Thoracic aorta (tissue), 2 donors: ENCODE measurements around the gene DCUN1D3. TPM values are rescaled to one million over a fixed set of nuclear protein-coding genes. Genes with fewer than 3 reads are reported as not detected.
"Not testable (repeated sequence)": the region's sequence is repeated elsewhere in the genome, so short reads cannot be mapped to it uniquely, and the experiment has no call there.

Experiments
- ATAC-seq: fragments of 150-250 bp; one replicate; pipeline ENCODE4 v1.8.0; 2017; ENCODE audit warnings: low read depth; ENCODE audit not compliant: insufficient number of reproducible peaks, low FRiP score
- DNase-seq: peaks from one replicate; pipeline ENCODE4 v3.0.0-alpha.2; 2020; ENCODE audit warnings: low spot score
- H3K27ac ChIP-seq, 2 donors: fragments of 200-600 bp; sonication (generic); 1 replicate in 1 of 2; 2 replicates in 1 of 2; pipeline ENCODE4 v1.5.1; 2016; ENCODE audit warnings: mild to moderate bottlenecking in 2 of 2, moderate library complexity in 2 of 2
- H3K27me3 ChIP-seq: fragments of 200-600 bp; sonication (generic); replicated peaks from 2 replicates; pipeline ENCODE4 v1.6.0; 2016; ENCODE audit warnings: mild to moderate bottlenecking; ENCODE audit not compliant: insufficient read depth
- H3K36me3 ChIP-seq: fragments of 200-600 bp; sonication (generic); one replicate; pipeline ENCODE4 v1.5.1; 2016
- H3K4me1 ChIP-seq, 2 donors: fragments of 200-600 bp; sonication (generic); 1 replicate in 1 of 2; 2 replicates in 1 of 2; pipeline versions ENCODE4 v1.5.1 to v1.6.0; 2016; ENCODE audit warnings: low read depth in 2 of 2, mild to moderate bottlenecking in 1 of 2; ENCODE audit not compliant: control insufficient read depth in 1 of 2
- H3K4me3 ChIP-seq: fragments of 200-600 bp; sonication (generic); 2 replicates; pipeline ENCODE4 v1.5.1; 2016; ENCODE audit warnings: mild to moderate bottlenecking
- H3K9me3 ChIP-seq: fragments of 200-600 bp; sonication (generic); 2 replicates; pipeline ENCODE4 v1.5.1; 2016
- CTCF ChIP-seq: fragments of 200-600 bp; sonication (generic); IDR thresholded peaks from one replicate; pipeline ENCODE4 v1.5.1; 2019; ENCODE audit warnings: antibody characterized with exemption
- total RNA-seq, 2 donors: library from RNA; depleted of rRNA; stranded (reverse); fragments of >200 nt; gene quantifications; one replicate each; pipeline versions ENCODE4 v1.1.0 to v1.2.3, GENCODE V29; 2016

DCUN1D3 gene
- total RNA-seq, 2 donors from 2014 or later = 25.3 to 28.0 TPM

GRCh38 chr16:20806168-20807050 is 93.7 kb downstream of the DCUN1D3 start, which contains the start of the genes ERI2 and REXO5:
Gene ERI2 (minus strand): TSS chr16:20806472. CDS start chr16:20806430, 42 bp downstream.
Gene REXO5 (plus strand): TSS chr16:20806527. CDS start chr16:20806954, 427 bp downstream.
- ATAC-seq (peak; percentile 41), DNase-seq (peak; percentile 78)
- H3K27ac ChIP-seq = peak within 1 kb of the TSS; percentile 83 to 92
- H3K27me3 ChIP-seq = no peaks in the 10 kb centered on the region
- H3K9me3 ChIP-seq = no peaks in the 10 kb centered on the region
- H3K36me3 ChIP-seq = no peaks in the 10 kb centered on the region
- H3K4me3 ChIP-seq = peak within 1 kb of the TSS; percentile 95
- peak; percentile 38 for TF ChIP-seq CTCF
- H3K4me1 ChIP-seq = peaks cover 9 to 13% of the 10 kb centered on the region in 2 donors

DNA sequence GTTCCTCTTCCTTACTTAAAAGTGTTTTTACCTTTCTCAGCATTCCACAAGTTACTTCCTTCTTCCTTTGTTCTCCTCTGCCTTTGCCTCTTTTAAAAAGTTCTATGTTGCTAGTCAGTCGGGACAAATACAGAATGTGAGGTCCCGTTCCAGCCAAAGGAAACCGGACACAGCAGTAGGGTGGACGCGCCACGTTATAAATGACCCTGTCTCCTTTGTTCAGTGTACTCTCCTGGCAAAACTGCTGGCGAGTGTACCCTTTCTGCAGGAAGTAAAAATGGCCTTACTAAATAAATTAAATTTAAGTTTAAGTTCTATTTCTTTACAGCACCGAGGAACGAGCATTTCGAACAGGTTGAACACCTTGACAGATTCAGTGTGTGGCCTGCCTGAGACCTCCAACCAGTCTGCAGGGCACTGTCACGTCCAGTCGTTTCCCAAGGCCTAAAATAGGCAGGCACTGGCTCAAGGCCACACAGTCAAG is 94.4 kb downstream of the DCUN1D3 start:
- Histone ChIP-seq H3K4me3 (peak overlapping the region; percentile 95), H3K4me1 (peaks cover 9 to 13% of the 10 kb centered on the region in 2 donors), H3K27ac (peak overlapping the region; percentile 83 to 92)
- not testable (repeated sequence) for H3K9me3 ChIP-seq, H3K27me3 ChIP-seq, DNase-seq, ATAC-seq, H3K36me3 ChIP-seq

Other genes starting within 250 kb of the DCUN1D3 start
- 1 to 10 TPM in 1 of 2 donors, not detected in 1; 1.7 TPM for gene ACSM1, start 202.7 kb downstream of the DCUN1D3 start, total RNA-seq
- gene THUMPD1, start 158.5 kb downstream of the DCUN1D3 start, total RNA-seq = 10 to 100 TPM; 64.5 to 73.2 TPM
- gene ACSM3, start 136.3 kb downstream of the DCUN1D3 start, total RNA-seq = 1 to 10 TPM in 1 of 2 donors, under 1 TPM in 1; 0.41 to 6.1 TPM
- 1 to 10 TPM; 2.6 to 7.8 TPM for gene ERI2, start 93.9 kb downstream of the DCUN1D3 start, total RNA-seq
- gene REXO5, start 93.8 kb downstream of the DCUN1D3 start, total RNA-seq = 1 to 10 TPM in 1 of 2 donors, not detected in 1; 6.5 TPM
- 10 to 100 TPM; 18.7 to 34.9 TPM for gene LYRM1, start 413 bp upstream of the DCUN1D3 start, total RNA-seq